HG03457 (cell line): ENCODE data around the gene USP20.

ENCODE experiments used
- ATAC-seq: cut with Tn5 transposase; IDR thresholded peaks from one replicate; pipeline ENCODE4 v1.9.1; 2021; ENCODE audit warnings: moderate number of reproducible peaks; ENCODE audit not compliant: unreplicated experiment

Gene USP20

GRCh38 chr9:129822898-129823541 is 12.2 kb upstream of the USP20 start:
- ATAC-seq = no peak

- ATAC-seq = no peak
These were observed 11.7 kb upstream of the USP20 start for GRCh38 chr9:129823542-129823934.

- ATAC-seq = no peak
These were observed 11.2 kb upstream of the USP20 start, which contains the start of gene TOR1A for GRCh38 chr9:129823935-129824601. Gene TOR1A, minus strand, starts transcription at chr9:129824136. Its CDS starts 51 bp downstream, at chr9:129824085.

GRCh38 chr9:129826344-129826743 is 8.9 kb upstream of the USP20 start:
- no peak for ATAC-seq

- no peak for ATAC-seq
These were observed 8.5 kb upstream of the USP20 start for GRCh38 chr9:129826759-129827158.

GRCh38 chr9:129828051-129828450 is 7.2 kb upstream of the USP20 start:
- ATAC-seq = no peak

GRCh38 chr9:129828969-129829368 is 6.3 kb upstream of the USP20 start:
- ATAC-seq = no peak

- no peak for ATAC-seq
These were observed 2.3 kb upstream of the USP20 start for GRCh38 chr9:129832982-129833381.

GRCh38 chr9:129834489-129835127 is 650 bp upstream of the USP20 start:
- ATAC-seq = peak; percentile 18

- ATAC-seq = no peak
These were observed 584 bp downstream of the USP20 start for GRCh38 chr9:129835860-129836223.

- ATAC-seq = no peak
These were observed 1.2 kb downstream of the USP20 start for GRCh38 chr9:129836311-129837007.

- ATAC-seq = no peak
These were observed 3.5 kb downstream of the USP20 start for GRCh38 chr9:129838707-129839259.

GRCh38 chr9:129839324-129840023 is 4.2 kb downstream of the USP20 start:
- ATAC-seq = no peak

GRCh38 chr9:129840034-129840433 is 4.8 kb downstream of the USP20 start:
- no peak for ATAC-seq

- no peak for ATAC-seq
These were observed 5.8 kb downstream of the USP20 start for GRCh38 chr9:129841071-129841470.

- no peak for ATAC-seq
These were observed 10.1 kb downstream of the USP20 start for GRCh38 chr9:129845373-129845772.

GRCh38 chr9:129848712-129849441 is 13.6 kb downstream of the USP20 start:
- no peak for ATAC-seq

- ATAC-seq = no peak
These were observed 14.6 kb downstream of the USP20 start for GRCh38 chr9:129849901-129850300.

- ATAC-seq = no peak
These were observed 15.7 kb downstream of the USP20 start for GRCh38 chr9:129850821-129851550.
